Measurements from ENCODE around the gene KRTAP1-3.
"Not testable (repeated sequence)": the region's sequence is repeated elsewhere in the genome, so short reads cannot be mapped to it uniquely, and the experiment has no call there.

Gene KRTAP1-3

GRCh38 chr17:41054556-41054955 is 19.9 kb upstream of the KRTAP1-3 start:
- not testable (repeated sequence) for DNase-seq (ENCODE audit: low read depth)

GRCh38 chr17:41054025-41054424 is 19.4 kb upstream of the KRTAP1-3 start:
- no peak for DNase-seq (ENCODE audit: low read depth)

DNA sequence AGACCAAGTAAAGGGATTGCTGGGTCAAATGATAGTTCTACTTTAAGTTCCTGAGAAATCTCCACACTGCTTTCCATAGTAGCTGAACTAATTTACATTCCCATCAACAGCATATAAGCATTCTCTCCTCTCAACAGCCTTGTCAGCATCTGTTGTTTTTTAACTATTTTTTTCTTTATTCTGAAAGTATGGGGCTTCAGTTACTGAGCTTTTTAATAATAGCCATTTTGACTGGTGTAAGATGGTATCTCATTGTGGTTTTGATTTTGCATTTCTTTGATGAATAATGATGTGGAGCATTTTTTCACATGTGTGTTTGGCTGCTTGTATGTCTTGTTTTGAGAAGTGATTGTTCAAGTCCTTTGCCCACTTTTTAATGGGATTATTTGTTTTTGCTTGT is 17.9 kb upstream of the KRTAP1-3 start:
- DNase-seq (ENCODE audit: low read depth) = no peak

DNA sequence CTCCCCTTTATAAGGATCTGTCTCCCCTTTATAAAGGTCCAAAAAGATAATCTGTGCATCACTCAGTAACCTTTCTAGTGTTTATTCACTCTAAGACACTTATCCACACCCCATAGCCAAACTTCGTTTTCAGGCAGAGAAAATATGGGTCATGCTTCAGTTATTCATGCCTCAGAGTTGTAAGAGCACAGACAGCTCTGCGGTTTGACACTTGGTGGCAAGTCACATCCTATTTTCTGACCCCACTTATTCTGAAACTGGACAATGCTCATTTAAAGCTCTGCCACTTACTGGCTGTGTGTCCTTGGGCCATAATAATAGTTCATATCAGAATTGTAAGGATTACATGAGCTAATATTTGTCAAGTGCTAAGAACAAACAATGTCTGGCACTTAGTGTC is 14.4 kb upstream of the KRTAP1-3 start:
- DNase-seq (ENCODE audit: low read depth) = no peak

DNA sequence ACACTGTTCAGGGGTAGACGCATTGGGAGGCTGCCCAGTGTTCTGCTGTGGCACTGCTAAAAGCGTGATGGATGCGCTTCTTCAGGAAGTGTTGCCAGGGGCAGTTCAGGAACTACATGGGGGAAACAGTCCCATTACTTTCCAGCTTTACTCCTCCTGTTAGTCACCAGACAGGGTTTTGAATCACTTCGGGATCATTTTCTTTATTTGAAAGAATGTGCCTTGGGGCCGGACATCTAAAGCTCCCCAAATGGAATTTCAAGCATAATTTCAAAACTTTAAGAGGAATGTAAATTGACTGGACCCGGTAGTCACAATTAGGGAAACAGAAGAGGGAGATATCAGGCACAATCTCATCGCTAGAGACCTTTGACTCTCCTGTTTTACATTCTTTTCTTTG is 13.8 kb upstream of the KRTAP1-3 start:
- DNase-seq (ENCODE audit: low read depth) = no peak

DNA sequence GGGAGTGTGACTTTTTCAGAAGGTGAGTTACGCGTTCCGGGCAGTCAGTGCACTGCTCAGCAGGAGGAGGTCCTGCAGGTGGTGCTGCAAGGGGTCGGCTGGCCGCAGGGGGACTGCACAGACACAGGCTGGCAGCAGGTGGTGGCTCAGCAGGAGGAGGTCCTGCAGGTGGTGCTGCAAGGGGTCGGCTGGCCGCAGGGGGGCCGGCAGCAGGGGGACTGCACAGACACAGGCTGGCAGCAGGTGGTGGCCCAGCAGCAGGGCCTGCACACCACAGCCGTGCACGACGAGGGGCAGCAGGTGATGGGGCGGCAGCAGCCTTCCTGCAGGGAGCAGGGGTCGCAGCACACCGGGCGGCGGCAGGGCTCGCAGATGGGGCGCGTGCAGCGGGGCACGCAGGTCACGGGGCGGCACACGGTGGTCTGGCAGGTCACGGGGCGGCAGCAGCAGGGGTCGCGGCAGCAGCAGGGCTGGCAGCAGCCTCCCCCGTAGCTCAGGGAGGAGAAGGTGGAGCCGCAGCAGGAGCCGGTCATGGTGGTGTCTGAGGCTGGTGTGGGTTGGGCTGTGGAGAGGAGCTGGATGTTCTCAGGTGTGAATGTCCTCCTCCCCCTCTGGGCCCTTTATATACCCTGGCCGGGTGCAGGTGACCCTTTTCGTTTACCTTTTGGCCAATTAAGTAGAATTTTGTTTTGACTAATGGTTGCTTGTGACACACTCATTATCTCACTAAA is 12.2 kb upstream of the KRTAP1-3 start, which contains the start of gene KRTAP2-1:
TSS of gene KRTAP2-1 (minus strand) at position 582 of the 731 bp plus-strand sequence. CDS start at position 533, 49 bp downstream.
- not testable (repeated sequence) for DNase-seq (ENCODE audit: low read depth)

- DNase-seq (ENCODE audit: low read depth) = no peak
These were observed 8.3 kb upstream of the KRTAP1-3 start for GRCh38 chr17:41042953-41043352.

DNA sequence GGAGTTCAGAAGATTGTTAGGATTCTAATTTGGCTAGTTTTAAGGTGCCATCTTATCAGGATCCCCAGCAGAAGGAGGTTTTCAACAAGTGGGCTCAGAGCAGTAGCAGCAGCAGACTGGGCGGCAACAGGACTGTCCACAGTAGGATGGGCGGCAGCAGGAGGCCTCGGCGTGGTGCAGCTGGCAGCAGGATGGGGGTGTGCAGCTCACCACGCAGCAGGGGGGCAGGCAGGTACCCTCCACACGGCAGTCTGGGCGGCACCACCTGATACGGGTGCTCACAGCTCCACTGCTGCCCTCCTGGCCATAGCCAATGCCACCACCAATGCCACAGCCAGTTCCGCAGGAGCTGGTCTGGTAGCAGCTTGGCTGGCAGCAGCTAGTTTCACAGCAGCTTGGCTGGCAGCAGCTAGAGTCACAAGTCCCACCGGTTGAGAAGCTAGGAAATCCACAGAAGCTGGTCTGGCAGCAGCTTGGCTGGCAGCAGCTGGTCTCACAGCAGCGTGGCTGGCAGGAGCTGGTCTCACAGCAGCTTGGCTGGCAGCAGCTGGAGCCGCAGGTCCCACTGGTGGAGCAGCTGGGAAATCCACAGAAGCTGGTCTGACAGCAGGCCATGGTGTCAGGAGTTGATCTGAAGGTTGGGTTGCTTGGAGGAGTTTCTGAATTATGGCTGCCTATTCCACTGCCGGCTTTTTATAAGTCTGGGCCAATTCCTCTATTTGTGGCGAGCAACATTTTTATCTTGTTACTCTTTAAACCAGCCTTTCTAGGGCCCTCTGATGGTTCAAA is 6.3 kb upstream of the KRTAP1-3 start, which contains the start of gene KRTAP1-1:
TSS of gene KRTAP1-1 (minus strand) at position 668 of the 789 bp plus-strand sequence. CDS start at position 615, 53 bp downstream.
- not testable (repeated sequence) for DNase-seq (ENCODE audit: low read depth)

DNA sequence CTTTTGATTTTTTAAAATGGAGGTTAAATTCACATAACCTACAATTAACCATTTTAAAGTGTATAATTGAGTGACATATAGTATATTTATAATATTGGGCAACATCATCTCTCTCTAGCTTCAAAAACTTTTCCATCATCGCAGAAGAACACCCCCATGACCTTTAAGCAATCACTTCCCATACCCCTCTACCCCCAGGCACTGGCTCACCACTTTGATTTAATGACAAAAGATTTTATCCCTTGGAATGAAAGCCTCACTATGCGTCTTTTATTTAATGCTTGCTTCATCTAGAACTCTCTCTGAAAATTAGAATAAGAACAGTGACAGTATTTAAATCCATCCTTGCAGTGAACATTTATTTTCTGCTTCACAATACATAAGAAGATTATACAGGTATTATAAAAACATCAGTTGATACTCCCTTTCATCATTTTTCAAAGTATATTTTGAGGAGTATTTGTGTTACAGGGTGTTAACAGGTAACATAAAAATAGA is 3.2 kb upstream of the KRTAP1-3 start:
- no peak for DNase-seq (ENCODE audit: low read depth)

DNA sequence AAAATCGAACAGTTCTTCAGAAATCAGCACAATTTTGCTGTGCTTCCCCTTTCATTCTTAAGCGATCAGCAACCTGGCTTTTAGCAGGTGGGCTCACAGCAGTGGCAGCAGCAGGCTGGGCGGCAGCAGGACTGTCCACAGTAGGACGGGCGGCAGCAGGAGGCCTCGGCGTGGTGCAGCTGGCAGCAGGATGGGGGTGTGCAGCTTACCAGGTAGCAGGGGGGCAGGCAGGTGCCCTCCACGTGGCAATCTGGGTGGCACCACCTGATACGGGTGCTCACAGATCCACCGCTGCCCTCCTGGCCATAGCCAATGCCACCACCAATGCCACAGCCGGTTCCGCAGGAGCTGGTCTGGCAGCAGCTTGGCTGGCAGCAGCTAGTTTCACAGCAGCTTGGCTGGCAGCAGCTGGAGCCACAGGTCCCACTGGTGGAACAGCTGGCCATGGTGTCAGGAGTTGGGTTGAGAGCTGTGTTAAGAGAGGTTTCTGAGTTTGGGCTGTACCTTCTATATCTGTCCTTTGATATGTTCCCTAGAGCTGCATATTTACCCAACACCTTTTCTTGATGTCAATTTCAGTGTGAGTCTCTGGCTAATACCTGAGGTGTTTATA is 4.9 kb downstream of the KRTAP1-3 start, which contains the start of gene KRTAP1-4:
TSS of gene KRTAP1-4 (minus strand) at position 563 of the 613 bp plus-strand sequence. CDS start at position 446, 117 bp downstream.
- DNase-seq (ENCODE audit: low read depth) = no peak

DNA sequence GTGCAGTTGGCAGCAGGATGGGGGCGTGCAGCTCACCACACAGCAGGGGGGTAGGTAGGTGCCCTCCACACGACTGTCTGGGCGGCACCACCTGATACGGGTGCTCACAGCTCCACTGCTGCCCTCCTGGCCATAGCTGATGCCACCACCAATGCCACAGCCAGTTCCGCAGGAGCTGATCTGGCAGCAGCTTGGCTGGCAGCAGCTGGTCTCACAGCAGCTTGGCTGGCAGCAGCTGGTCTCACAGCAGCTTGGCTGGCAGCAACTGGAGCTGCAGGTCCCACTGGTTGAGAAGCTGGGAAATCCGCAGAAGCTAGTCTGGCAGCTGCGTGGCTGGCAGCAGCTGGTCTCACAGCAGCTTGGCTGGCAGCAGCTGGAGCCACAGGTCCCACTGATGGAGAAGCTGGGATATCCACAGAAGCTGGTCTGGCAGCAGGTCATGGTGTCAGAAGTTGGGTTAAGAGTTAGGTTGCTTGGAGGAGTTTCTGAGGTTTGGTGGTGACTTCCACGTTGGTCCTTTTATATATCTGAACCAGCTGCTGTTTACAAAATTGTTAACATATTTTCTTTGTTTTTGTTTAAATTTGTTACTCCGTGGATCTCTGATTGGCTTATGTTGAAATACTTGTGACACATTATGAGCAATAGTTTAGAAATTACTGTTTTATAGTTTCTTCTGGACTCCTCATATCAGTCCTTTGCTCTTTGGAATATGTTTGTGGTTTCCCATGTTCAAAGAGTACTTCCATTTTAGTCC is 7.8 kb downstream of the KRTAP1-3 start, which contains the start of gene KRTAP1-5:
TSS of gene KRTAP1-5 (minus strand) at position 494 of the 757 bp plus-strand sequence. CDS start at position 441, 53 bp downstream.
- DNase-seq (ENCODE audit: low read depth) = no peak

- no peak for DNase-seq (ENCODE audit: low read depth)
These were observed 10.0 kb downstream of the KRTAP1-3 start for GRCh38 chr17:41024697-41025096.

GRCh38 chr17:41020336-41020735 is 14.3 kb downstream of the KRTAP1-3 start:
- DNase-seq (ENCODE audit: low read depth) = no peak

GRCh38 chr17:41019415-41019814 is 15.3 kb downstream of the KRTAP1-3 start:
- no peak for DNase-seq (ENCODE audit: low read depth)

DNA sequence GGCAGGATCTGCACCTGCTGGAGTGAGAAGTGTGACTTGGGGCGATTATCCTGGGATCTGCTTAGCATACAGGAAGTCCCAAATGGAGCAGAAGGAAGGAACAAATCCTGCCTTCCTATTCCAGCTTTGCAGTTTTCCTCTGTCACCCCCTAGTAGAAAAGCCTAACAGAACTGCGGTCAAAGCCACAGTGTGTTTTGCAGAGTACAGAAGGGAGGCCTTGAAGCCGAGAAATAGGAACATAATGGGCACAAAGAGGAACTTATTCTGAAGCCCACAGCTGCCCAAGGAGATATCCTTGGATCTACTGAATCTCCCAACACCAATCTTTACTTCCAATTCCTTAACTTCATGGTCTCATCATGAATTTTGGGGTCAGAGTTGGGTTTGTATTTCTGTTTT is 16.1 kb downstream of the KRTAP1-3 start:
- DNase-seq (ENCODE audit: low read depth) = no peak

DNA sequence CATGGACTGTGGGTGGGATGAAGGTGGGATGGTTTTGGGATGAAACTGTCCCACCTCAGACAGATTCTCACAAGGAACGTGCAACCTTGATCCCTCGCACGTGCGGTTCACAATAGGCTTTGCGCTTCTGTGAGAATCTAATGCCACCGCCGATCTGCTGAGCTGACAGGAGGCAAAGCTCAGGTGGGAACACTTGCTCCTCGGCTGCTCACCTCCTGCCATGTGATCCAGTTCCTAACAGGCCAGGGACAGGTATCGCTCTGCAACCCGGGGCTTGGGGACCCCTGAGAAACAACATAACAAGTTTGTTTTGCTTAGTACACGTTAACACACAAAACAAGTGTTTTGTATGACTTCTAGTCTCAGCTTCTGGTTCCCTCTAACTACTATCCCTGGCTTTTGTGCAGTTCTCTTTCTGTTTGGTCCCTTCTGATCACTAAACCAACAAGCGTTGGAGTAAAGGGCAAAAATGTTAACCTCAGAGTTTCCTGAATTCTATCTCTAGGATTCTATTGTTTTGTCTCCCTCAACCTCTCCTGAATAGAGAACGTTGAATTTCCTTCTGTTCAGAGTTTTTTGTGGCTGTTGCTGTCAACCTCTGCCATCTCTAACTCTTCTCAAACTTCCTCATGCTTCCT is 18.0 kb downstream of the KRTAP1-3 start:
- DNase-seq (ENCODE audit: low read depth) = no peak

- DNase-seq (ENCODE audit: low read depth) = no peak
These were observed 19.2 kb downstream of the KRTAP1-3 start for GRCh38 chr17:41015454-41015853.

- DNase-seq (ENCODE audit: low read depth) = no peak
These were observed 21.1 kb downstream of the KRTAP1-3 start for GRCh38 chr17:41013606-41014005.

GRCh38 chr17:41013181-41013580 is 21.5 kb downstream of the KRTAP1-3 start:
- no peak for DNase-seq (ENCODE audit: low read depth)

GRCh38 chr17:41012326-41013120 is 22.2 kb downstream of the KRTAP1-3 start:
- no peak for DNase-seq (ENCODE audit: low read depth)
